ENCODE results near the gene UNC13A. TPM values are rescaled to one million over a fixed set of nuclear protein-coding genes. Genes with fewer than 3 reads are reported as not detected.

The UNC13A gene
- total and polyA plus RNA-seq, 8 donors: under 0.01 to 2.2 (median 0.15) TPM; not detected in 1

DNA sequence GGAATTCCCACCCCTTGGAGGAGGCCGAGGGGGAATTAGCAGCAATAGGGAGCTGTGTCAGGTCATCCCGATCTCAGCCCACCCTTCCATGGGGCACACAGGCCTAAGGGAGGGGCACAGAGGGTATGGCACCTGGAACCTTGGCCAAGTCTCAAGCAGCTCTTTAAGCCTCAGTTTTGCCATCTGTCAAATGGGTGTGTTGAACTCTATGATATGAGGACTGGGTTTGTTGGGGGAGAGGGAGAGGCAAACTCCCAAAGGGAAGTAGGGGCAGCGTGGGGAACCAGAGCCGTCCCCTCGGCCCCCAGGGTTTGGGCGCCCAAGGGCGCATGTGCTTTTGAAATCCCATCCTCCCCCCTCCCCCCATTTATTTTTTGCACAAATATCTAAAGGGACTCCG, 83.0 kb downstream of the UNC13A start:
- Histone ChIP-seq H3K36me3 (no peaks in the 10 kb centered on the region), H3K27me3 (peaks cover 0 to 73% (median 34%) of the 10 kb centered on the region in 3 donors), H3K9me3 (no peaks in the 10 kb centered on the region), H3K4me3 (no peak overlapping the region), H3K27ac (no peak overlapping the region), H3K4me1 (peaks cover 10 to 17% (median 14%) of the 10 kb centered on the region in 4 donors)
- 82 to 95% (median 87%) methylated on average over 8 of the region's 8 CpGs for WGBS, 5 donors
- DNase-seq: no peak
- TF ChIP-seq EP300 (IDR thresholded peaks at IDR 0.05): no peak
- TF ChIP-seq, protein P1, sequence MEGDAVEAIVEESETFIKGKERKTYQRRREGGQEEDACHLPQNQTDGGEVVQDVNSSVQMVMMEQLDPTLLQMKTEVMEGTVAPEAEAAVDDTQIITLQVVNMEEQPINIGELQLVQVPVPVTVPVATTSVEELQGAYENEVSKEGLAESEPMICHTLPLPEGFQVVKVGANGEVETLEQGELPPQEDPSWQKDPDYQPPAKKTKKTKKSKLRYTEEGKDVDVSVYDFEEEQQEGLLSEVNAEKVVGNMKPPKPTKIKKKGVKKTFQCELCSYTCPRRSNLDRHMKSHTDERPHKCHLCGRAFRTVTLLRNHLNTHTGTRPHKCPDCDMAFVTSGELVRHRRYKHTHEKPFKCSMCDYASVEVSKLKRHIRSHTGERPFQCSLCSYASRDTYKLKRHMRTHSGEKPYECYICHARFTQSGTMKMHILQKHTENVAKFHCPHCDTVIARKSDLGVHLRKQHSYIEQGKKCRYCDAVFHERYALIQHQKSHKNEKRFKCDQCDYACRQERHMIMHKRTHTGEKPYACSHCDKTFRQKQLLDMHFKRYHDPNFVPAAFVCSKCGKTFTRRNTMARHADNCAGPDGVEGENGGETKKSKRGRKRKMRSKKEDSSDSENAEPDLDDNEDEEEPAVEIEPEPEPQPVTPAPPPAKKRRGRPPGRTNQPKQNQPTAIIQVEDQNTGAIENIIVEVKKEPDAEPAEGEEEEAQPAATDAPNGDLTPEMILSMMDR (IDR thresholded peaks at IDR 0.05): no peak
- no peak for TF ChIP-seq POLR2AphosphoS5 (IDR thresholded peaks at IDR 0.05)
- no peak for TF ChIP-seq POLR2A (IDR thresholded peaks at IDR 0.05)
- intact Hi-C loops (cut with DNase I; ENCODE audit: low total_unique reads): no loop called here

DNA sequence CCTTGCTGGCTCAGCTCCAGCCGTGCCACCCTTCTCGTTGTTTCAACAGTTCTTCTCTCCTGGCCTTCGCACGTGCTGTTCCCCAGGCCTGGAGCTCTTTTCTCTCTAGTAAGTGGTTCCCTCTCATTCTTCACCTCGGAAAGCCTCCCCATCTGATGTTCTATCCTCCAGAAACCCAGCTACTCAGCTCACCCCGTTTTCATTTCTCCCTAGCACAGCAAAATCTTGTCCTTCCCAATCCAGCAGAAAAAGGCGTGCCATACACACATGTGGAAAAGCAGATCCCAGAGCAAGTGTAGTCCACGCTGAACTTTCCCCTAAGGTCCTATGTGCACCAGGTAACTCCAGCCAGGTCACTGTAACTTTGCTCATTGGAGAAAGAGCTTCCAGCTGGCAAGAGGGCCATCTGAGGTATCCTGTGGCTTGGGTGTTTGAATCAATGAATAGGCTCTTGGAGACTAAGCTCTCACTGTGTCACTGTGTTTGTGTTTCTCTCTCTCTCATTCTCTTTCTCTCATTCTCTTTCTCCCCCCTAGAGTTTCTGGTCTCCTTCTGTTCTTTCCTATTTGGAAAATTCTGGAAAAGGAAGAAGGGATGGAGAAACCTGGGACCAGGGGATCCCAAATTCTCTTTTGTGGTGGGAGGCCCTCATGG, 83.7 kb downstream of the UNC13A start:
- Histone ChIP-seq H3K27ac (no peak overlapping the region), H3K27me3 (peaks cover 0 to 79% (median 34%) of the 10 kb centered on the region in 3 donors)
- WGBS, 5 donors: 47 to 69% (median 64%) methylated on average over 8 of the region's 8 CpGs

DNA sequence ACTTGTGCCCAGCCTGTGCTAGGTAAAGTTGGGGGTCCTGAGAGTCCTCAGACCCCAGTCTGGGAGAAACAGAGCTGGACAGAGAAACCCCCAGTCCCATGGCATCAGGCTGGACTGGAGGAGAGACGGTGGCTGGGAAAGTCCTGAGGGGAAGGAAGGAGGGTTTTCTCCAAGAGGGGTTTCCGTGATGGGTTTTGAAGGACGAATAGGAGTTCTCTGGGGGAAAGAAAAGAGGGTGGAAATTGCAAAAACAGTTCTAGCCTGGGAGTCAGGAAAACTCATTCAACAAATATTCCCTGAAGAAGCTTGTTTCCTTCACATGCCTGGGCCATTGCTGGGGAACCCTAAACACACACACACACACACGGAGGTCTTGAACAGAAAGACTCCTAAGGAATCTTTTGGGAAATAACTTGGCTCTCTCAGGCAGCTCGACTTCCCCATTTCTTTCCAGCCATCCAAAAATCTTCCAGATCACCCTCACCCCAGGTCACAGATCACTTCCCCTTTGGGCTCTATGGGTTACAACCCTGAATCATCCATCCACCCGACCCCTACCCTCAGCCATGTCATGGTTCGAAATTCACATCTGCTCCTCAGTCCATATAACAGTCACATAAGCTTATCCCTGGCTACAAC, 85.2 kb downstream of the UNC13A start:
- TF ChIP-seq POLR2A (IDR thresholded peaks at IDR 0.05) (no peak), POLR2AphosphoS5 (IDR thresholded peaks at IDR 0.05) (no peak), EP300 (IDR thresholded peaks at IDR 0.05) (no peak)
- TF ChIP-seq, protein P1 (IDR thresholded peaks at IDR 0.05): no peak
- H3K36me3 ChIP-seq: no peaks in the 10 kb centered on the region
- H3K4me3 ChIP-seq: no peak overlapping the region
- 64 to 85% (median 77%) methylated on average over 7 of the region's 7 CpGs for WGBS, 5 donors
- peaks cover 10 to 17% (median 14%) of the 10 kb centered on the region in 4 donors for H3K4me1 ChIP-seq
- H3K27me3 ChIP-seq: peaks cover 0 to 81% (median 34%) of the 10 kb centered on the region in 3 donors
- no peak for DNase-seq
- intact Hi-C loops (cut with DNase I; ENCODE audit: low total_unique reads): no loop called here
- no peaks in the 10 kb centered on the region for H3K9me3 ChIP-seq
- no peak overlapping the region for H3K27ac ChIP-seq

More for the DNA sequence above, 83.7 kb downstream of the UNC13A start:
- no peak overlapping the region for H3K4me3 ChIP-seq
- intact Hi-C loops (cut with DNase I; ENCODE audit: low total_unique reads): no loop called here
- H3K36me3 ChIP-seq: no peaks in the 10 kb centered on the region
- TF ChIP-seq POLR2AphosphoS5 (IDR thresholded peaks at IDR 0.05) (no peak), POLR2A (IDR thresholded peaks at IDR 0.05) (no peak), EP300 (IDR thresholded peaks at IDR 0.05) (no peak)
- TF ChIP-seq, protein P1 (IDR thresholded peaks at IDR 0.05): no peak
- peaks cover 10 to 17% (median 14%) of the 10 kb centered on the region in 4 donors for H3K4me1 ChIP-seq
- no peak for DNase-seq
- no peaks in the 10 kb centered on the region for H3K9me3 ChIP-seq

DNA sequence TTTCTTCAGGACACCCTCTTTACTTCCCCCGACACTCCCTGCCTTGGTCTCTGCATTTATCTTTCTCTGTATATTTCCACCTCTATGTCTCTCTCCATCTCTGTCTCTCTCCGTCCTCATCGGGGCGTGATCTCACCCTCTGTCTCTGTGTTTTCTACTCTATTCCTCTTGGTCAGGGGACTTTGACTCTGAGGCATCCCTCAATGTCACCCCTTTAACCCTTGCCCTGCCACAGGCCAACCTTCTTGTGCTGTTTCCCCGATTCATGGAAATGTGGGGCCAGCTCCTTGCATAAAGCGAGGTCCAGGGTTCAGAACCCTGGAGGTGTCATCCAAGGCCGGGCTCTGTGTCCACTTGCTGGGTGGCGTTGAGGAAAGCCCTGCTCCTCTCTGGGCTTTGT, 85.9 kb downstream of the UNC13A start:
- Histone ChIP-seq H3K27ac (no peak overlapping the region), H3K27me3 (peaks cover 0 to 78% (median 34%) of the 10 kb centered on the region in 3 donors), H3K36me3 (no peaks in the 10 kb centered on the region), H3K9me3 (no peaks in the 10 kb centered on the region), H3K4me3 (no peak overlapping the region), H3K4me1 (peaks cover 10 to 17% (median 14%) of the 10 kb centered on the region in 4 donors)
- 52 to 66% (median 64%) methylated on average over 8 of the region's 8 CpGs for WGBS, 5 donors
- TF ChIP-seq, protein P1 (IDR thresholded peaks at IDR 0.05): no peak
- no peak for TF ChIP-seq POLR2A (IDR thresholded peaks at IDR 0.05)
- no peak for TF ChIP-seq EP300 (IDR thresholded peaks at IDR 0.05)
- no peak for TF ChIP-seq POLR2AphosphoS5 (IDR thresholded peaks at IDR 0.05)
- DNase-seq: no peak
- intact Hi-C loops (cut with DNase I; ENCODE audit: low total_unique reads): no loop called here

Measured in stomach (tissue), 9 donors.